Measurements from ENCODE around the gene TSPAN17. TPM values are rescaled to one million over a fixed set of nuclear protein-coding genes. Genes with fewer than 3 reads are reported as not detected.

The TSPAN17 gene
- total RNA-seq, 4 donors from 2014 or later: 16.4 to 36.4 (median 30.6) TPM

- peak overlapping the region in 1 of 4 donors; percentile 55 for H3K27ac ChIP-seq
- WGBS, 2 donors: 67% methylated on average over 7 of the region's 7 CpGs
Measured at GRCh38 chr5:176659512-176659839, 12.2 kb downstream of the TSPAN17 start.

GRCh38 chr5:176659860-176660461, 12.7 kb downstream of the TSPAN17 start:
- 69 to 70% methylated on average over 4 of the region's 4 CpGs for WGBS, 2 donors
- intact Hi-C loops (cut with DNase I): loop anchor here (10.0 kb wide), 1 partner anchor 295 kb away; no protein-coding TSS in a partner anchor
- no peak for TF ChIP-seq POLR2A (IDR thresholded peaks at IDR 0.05)
- no peak for TF ChIP-seq CTCF (IDR thresholded peaks at IDR 0.05)
- DNase-seq: no peak
- no peak overlapping the region for H3K27ac ChIP-seq
- no peak overlapping the region for H3K4me3 ChIP-seq
- peaks cover 13 to 23% (median 16%) of the 10 kb centered on the region in 3 donors for H3K4me1 ChIP-seq
- H3K27me3 ChIP-seq: peaks cover 0 to 33% (median 0%) of the 10 kb centered on the region in 4 donors
- peaks cover 5 to 30% (median 8%) of the 10 kb centered on the region in 3 donors for H3K36me3 ChIP-seq
- H3K9me3 ChIP-seq: no peaks in the 10 kb centered on the region

More at GRCh38 chr5:176659512-176659839, 12.2 kb downstream of the TSPAN17 start:
- no peaks in the 10 kb centered on the region for H3K9me3 ChIP-seq
- peaks cover 5 to 34% (median 8%) of the 10 kb centered on the region in 3 donors for H3K36me3 ChIP-seq
- H3K27me3 ChIP-seq: peaks cover 0 to 29% (median 0%) of the 10 kb centered on the region in 4 donors
- H3K4me3 ChIP-seq: no peak overlapping the region
- H3K4me1 ChIP-seq: peaks cover 15 to 28% (median 21%) of the 10 kb centered on the region in 3 donors
- TF ChIP-seq POLR2A (IDR thresholded peaks at IDR 0.05): no peak
- TF ChIP-seq CTCF (IDR thresholded peaks at IDR 0.05): no peak
- intact Hi-C loops (cut with DNase I): no loop called here
- no peak for DNase-seq

GRCh38 chr5:176660530-176660859, 13.2 kb downstream of the TSPAN17 start:
- no peak overlapping the region for H3K4me3 ChIP-seq
- intact Hi-C loops (cut with DNase I): loop anchor here (10.0 kb wide), 1 partner anchor 294 kb away; no protein-coding TSS in a partner anchor
- TF ChIP-seq POLR2A (IDR thresholded peaks at IDR 0.05): no peak
- TF ChIP-seq CTCF (IDR thresholded peaks at IDR 0.05): no peak
- DNase-seq: no peak
- WGBS, 2 donors: 20 to 40% methylated on average over 1 of the region's 1 CpG
- H3K36me3 ChIP-seq: peaks cover 5 to 24% (median 8%) of the 10 kb centered on the region in 3 donors
- no peak overlapping the region for H3K27ac ChIP-seq
- peaks cover 13 to 22% (median 16%) of the 10 kb centered on the region in 3 donors for H3K4me1 ChIP-seq
- H3K9me3 ChIP-seq: no peaks in the 10 kb centered on the region
- H3K27me3 ChIP-seq: peaks cover 0 to 39% (median 0%) of the 10 kb centered on the region in 4 donors

GRCh38 chr5:176660860-176661641, 13.8 kb downstream of the TSPAN17 start:
- TF ChIP-seq CTCF (IDR thresholded peaks at IDR 0.05): peak; percentile 86 to 96 (median 92)
- TF ChIP-seq POLR2A (IDR thresholded peaks at IDR 0.05): no peak
- 65% methylated on average over 9 to 19 of the region's 33 CpGs for WGBS, 2 donors
- H3K27ac ChIP-seq: no peak overlapping the region
- H3K27me3 ChIP-seq: peaks cover 0 to 44% (median 0%) of the 10 kb centered on the region in 4 donors
- H3K36me3 ChIP-seq: peaks cover 5 to 19% (median 8%) of the 10 kb centered on the region in 3 donors
- peaks cover 13 to 22% (median 16%) of the 10 kb centered on the region in 3 donors for H3K4me1 ChIP-seq
- no peak overlapping the region for H3K4me3 ChIP-seq
- DNase-seq: no peak
- intact Hi-C loops (cut with DNase I): loop anchor here (10.0 kb wide), 1 partner anchor 294 kb away; no protein-coding TSS in a partner anchor
- no peaks in the 10 kb centered on the region for H3K9me3 ChIP-seq

- intact Hi-C loops (cut with DNase I): loop anchor here (10.0 kb wide), 1 partner anchor 293 kb away; no protein-coding TSS in a partner anchor
- H3K4me3 ChIP-seq: no peak overlapping the region
- H3K4me1 ChIP-seq: peaks cover 13 to 22% (median 16%) of the 10 kb centered on the region in 3 donors
- peaks cover 5 to 12% (median 8%) of the 10 kb centered on the region in 3 donors for H3K36me3 ChIP-seq
- H3K9me3 ChIP-seq: no peaks in the 10 kb centered on the region
- H3K27me3 ChIP-seq: peaks cover 0 to 44% (median 0%) of the 10 kb centered on the region in 4 donors
- no peak overlapping the region for H3K27ac ChIP-seq
- TF ChIP-seq CTCF (IDR thresholded peaks at IDR 0.05): no peak
- no peak for TF ChIP-seq POLR2A (IDR thresholded peaks at IDR 0.05)
- 63 to 94% methylated on average over 4 to 9 of the region's 10 CpGs for WGBS, 2 donors
- DNase-seq: no peak
Measured at GRCh38 chr5:176661676-176662075, 14.4 kb downstream of the TSPAN17 start.

Measured in esophagus squamous epithelium (tissue), 5 donors.